ENCODE measurements around the gene MEX3A.

The MEX3A gene

GRCh38 chr1:156103521-156103947, 21.3 kb upstream of the MEX3A start:
- DNase-seq (ENCODE audit: insufficient read length, low spot score) (no peak), FAIRE-seq (no peak)

DNA sequence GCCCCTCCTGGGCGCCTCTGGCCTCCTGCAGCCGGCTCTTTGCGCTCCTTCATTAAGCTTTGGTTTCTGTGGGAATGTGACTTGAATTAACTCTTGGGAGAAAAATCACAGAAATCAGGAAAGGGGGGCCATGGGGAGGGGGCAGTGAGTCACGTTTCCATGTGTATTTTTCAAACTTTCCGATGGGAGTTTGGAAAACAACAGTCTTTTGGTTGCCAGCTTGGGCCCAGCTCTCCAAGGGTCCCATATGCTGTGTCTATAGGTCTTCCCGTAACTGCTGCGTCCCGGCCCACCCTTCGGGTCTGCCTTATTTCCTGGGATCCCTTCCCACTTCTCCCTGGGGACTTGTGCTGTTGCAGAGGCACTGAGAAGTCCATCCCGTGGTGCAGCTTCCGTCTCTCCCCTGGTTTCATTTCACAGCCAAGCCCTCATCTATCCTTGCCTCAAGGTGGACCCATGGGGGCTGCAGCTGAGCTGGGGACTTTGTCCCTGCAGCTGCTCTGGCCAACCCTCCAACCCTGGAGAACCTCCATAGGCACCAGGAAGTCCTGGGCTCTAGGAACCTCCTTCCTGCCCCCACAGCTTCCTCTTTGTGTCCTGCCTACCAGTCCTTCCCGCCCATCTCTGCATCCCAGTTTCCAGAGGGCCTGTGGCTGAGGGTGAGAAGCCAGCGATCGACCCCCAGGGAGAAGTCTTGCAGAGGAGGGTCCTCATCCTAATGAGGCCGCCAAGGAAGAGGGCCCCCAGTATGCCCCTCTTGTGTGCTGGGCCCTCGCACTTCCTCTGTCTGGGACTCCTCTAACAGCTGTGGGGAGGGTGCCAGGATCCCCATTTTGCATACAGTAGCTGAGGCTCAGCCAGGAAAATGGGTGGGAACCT, 20.6 kb upstream of the MEX3A start:
- FAIRE-seq (no peak), DNase-seq (ENCODE audit: insufficient read length, low spot score) (no peak)

DNA sequence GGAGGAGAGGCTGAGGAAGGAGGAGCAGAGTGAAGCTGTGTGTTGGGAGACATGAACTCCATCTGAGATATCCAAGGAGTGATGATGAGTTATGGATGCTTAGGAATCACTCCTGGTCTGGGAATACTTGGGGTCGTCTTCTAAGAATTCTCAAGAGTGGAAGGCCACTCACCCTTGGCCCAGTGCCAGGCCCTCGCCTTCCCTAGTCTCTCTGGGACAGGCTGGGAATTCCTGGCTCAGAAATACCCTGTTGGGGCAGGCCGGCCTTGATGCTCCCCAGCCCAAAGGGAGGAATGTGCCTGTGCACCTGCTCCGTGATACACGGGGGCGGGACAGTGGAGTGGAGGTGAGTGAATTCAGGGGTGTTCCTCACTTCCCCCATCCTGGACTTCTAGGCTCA, 19.6 kb upstream of the MEX3A start:
- DNase-seq (ENCODE audit: insufficient read length, low spot score) (no peak), FAIRE-seq (no peak)

DNA sequence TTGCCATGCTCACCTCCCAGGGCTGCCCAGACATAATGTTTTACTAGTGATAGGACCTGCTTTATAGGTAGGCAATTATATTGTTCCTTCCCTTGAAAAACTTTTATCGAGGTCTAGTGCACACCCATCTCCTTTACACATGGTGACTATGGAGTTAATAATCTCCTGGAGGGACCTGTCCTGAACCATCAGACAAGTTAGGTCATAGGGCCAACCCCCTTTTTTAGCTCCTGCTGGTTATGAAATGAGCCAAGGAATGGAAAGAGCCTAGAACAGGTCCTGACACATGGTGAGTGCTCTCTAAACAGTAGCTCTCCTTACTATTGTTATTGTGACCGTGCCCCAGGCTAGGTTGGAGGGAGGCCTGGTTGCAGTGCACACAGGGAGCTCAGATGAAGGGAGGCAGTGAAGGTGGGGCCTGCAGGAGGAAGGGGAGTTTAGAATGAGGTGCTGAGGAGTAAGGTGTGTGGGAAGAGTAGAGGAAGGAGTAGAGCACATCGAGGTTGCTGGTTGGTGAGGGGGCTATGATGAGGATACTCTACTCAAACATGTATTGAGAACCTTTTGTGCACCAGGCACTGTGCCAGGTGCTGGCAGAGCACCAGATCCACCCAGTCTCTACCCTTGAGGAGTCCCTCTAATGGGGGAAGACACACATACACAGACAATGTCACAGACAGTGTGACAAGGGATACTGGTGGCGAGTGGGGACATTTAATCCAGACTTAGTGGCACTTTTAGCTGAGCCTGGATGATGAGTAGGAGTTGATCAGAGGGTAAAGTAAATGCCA, 18.1 kb upstream of the MEX3A start:
- no peak for FAIRE-seq

GRCh38 chr1:156099282-156099681, 17.0 kb upstream of the MEX3A start:
- DNase-seq (ENCODE audit: insufficient read length, low spot score) (no peak), FAIRE-seq (no peak)

More for the DNA sequence above, 18.1 kb upstream of the MEX3A start:
- DNase-seq (ENCODE audit: insufficient read length, low spot score) = no peak

- FAIRE-seq = no peak
- DNase-seq (ENCODE audit: insufficient read length, low spot score) = no peak
These were observed 16.5 kb upstream of the MEX3A start for GRCh38 chr1:156098784-156099183.

DNA sequence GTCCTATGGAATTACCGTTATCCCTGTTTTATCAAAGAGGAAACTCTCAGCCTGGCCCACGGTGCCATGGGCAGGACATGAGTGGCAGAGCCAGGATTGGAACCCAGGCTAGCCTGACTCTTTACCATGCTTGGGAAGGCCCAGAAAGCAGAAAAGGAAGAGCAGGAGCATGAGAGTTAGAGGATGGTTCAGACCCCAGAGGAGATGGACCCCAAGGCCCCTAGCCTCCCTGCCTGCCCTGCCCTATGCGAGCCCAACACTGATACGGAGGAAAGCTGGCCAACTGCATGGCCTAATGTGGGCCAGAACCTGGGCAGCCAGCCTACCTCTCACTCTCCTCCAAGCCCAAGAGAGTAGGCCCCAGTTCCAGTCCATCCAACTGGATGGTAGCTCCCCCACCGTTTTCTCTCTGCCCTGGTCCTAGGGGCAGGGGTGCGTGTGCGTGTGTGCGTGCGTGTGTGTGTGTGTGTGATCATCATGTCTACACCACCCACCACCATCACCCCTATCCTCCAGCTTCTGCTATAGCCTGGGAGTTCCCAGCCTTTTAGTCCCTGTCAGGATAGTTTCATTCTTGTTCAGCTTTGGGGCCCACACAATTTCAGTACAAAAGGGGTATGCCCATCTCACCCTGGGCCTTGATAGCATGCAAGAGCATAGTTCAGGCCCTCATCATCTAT, 15.4 kb upstream of the MEX3A start:
- no peak for FAIRE-seq
- DNase-seq (ENCODE audit: insufficient read length, low spot score) = no peak

GRCh38 chr1:156096640-156097391, 14.6 kb upstream of the MEX3A start:
- peak; percentile 73 for DNase-seq (ENCODE audit: insufficient read length, low spot score)
- no peak for FAIRE-seq

GRCh38 chr1:156095906-156096508, 13.7 kb upstream of the MEX3A start:
- FAIRE-seq = no peak
- no peak for DNase-seq (ENCODE audit: insufficient read length, low spot score)

GRCh38 chr1:156091610-156092009, 9.3 kb upstream of the MEX3A start:
- no peak for DNase-seq (ENCODE audit: insufficient read length, low spot score)
- FAIRE-seq = no peak

- FAIRE-seq (no peak), DNase-seq (ENCODE audit: insufficient read length, low spot score) (peak; percentile 74)
These were observed 8.5 kb upstream of the MEX3A start for GRCh38 chr1:156090840-156091188.

GRCh38 chr1:156090138-156090839, 8.0 kb upstream of the MEX3A start:
- DNase-seq (ENCODE audit: insufficient read length, low spot score) (no peak), FAIRE-seq (no peak)

DNA sequence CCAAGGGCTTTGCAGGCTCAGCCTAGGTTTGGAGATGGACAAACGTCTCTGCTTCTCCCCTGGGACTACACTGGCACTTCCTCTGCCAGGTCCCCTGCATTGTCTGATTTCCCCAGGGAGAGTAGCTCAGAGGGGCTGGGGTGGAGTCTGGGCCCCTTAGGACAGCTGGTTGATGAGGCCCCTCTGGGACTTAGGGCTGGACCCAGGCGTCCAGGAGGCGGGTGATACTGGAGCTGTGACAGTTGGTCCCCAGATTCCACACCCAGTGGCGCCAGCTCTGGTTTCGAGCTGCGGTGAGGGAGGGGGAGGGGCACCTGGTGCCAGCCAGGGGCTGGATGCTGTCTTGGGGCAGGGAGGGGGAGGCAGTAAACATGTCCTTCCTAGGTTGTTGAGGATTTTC, 7.4 kb upstream of the MEX3A start:
- DNase-seq (ENCODE audit: insufficient read length, low spot score) (no peak), FAIRE-seq (no peak)

- DNase-seq (ENCODE audit: insufficient read length, low spot score) (no peak), FAIRE-seq (no peak)
These were observed 4.0 kb upstream of the MEX3A start for GRCh38 chr1:156086256-156086662.

DNA sequence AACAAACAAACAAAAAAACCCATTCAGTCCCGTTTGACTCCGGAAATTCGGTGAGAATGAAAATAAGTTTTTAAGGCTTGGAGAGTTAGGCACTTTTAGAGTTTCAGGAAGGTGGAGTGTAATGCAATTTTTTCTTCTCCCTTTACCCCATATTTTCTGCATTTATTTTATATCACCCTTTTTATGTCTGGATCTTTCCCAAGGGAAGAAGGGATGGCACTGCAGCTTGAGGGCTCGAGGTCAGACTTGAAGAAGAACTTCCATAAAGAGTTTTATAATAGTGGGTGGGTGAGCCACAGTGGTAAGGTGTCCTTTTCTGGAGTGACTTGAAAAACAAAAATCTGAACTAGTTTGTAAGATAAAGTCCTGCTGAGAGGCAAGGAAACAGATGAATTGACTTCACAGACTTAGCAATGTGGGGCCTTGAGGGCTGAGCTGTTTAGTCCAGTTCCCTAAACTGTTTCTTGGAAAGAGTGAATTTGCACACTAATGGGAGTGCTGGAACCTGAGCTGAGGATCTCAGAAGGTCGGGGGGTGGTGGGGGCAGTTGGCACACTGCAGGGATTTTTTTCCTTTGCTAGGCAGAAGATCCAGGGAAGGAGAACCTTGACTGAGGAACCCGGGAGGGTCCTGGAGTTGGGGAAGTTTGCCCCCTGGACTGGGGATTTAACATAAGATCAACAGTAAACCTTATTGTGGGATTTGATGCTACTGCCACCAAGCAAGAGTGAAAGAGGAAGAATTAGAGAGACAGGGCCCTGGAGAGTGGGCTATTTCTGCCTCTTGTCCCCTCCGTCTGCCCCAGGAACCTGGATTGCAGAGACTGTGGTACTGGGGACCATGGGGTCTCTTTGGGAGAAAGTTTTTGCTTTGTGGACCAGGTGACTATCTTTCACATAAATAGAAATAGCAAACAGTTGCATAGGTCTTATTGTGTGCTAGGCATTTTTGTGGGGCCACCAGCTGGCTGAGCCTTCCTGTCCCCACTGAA, 1.8 kb upstream of the MEX3A start:
- DNase-seq (ENCODE audit: insufficient read length, low spot score) (no peak), FAIRE-seq (no peak)

- FAIRE-seq (no peak), DNase-seq (ENCODE audit: insufficient read length, low spot score) (no peak)
These were observed 352 bp downstream of the MEX3A start for GRCh38 chr1:156081917-156082308.

- no peak for FAIRE-seq
- DNase-seq (ENCODE audit: insufficient read length, low spot score) = peak; percentile 27
These were observed 917 bp downstream of the MEX3A start for GRCh38 chr1:156081180-156081916.

DNA sequence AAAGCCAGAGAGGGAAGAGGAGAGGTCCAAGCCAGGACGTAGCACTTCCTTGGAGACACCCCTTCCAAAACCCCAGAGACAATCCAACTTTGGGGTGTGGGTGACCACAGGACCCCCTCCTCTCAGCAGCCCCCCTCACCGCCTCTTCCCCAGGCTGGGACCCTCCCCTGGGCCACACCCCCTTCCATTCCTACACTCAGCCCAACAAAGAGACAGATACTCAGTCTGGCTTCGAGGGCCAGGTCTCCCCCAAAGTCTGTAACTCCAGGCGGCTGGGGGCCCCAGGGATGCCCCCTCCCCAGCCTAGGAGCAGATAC, 1.4 kb downstream of the MEX3A start:
- DNase-seq (ENCODE audit: insufficient read length, low spot score) = no peak
- no peak for FAIRE-seq
